CD4-positive, alpha-beta T cell treated with Interleukin-21 for 1 hour (primary cell): ENCODE measurements around the gene GOLGA6L2.
"Not testable (repeated sequence)": the region's sequence is repeated elsewhere in the genome, so short reads cannot be mapped to it uniquely, and the experiment has no call there.

Source experiments
- DNase-seq: peaks from one replicate; pipeline ENCODE4 v3.0.0-alpha.2; 2020

Gene GOLGA6L2, protein sequence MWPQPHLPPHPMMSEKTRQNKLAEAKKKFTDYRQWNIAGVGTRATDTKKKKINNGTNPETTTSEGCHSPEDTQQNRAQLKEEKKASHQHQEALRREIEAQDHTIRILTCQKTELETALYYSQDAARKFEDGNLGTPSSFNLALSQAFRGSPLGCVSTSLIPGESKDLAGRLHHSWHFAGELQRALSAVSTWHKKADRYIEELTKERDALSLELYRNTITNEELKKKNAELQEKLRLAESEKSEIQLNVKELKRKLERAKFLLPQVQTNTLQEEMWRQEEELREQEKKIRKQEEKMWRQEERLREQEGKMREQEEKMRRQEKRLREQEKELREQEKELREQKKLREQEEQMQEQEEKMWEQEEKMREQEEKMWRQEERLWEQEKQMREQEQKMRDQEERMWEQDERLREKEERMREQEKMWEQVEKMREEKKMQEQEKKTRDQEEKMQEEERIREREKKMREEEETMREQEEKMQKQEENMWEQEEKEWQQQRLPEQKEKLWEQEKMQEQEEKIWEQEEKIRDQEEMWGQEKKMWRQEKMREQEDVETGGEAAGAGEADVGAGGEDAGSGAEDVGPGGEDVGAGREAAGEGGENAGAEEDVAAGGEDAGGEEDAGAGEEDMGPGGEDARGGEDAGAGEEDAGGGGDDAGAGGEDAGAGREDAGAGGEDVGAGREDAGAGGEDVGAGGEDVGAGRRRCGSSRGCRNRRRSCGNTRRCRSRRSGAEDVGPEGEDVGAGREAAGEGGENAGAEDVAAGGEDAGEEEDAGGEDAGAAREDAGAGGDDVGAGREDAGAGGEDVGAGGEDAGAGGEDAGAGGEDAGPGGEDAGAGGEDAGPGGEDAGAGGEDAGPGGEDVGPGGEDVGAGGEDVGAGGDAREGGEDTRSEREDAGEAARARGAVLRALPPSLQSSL

DNA sequence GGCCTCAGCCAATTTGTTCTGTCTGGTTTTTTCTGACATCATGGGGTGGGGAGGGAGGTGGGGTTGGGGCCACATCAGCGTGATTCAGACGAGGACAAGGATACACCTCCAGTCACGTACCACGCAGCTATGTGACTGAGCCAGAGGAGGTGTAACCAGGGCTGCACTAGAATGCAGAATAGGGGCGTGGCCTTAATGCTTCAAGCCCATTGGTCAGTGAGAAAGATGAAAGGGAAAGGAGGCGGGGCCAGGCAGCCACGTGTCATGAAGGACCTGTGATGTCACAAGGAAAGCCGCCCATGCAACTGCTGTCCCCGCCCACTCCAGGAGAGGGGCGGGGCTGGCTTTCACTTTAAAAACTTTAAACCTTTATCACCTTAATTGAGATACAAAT lies at the start of gene GOLGA6L2:
Gene GOLGA6L2 (minus strand): TSS at position 137 of the 394 bp plus-strand sequence. CDS start 62 bp downstream, at position 75.
- DNase-seq = no peak

GRCh38 chr15:23484870-23485269 lies 37.8 kb upstream of the GOLGA6L2 start:
- DNase-seq = no peak

GRCh38 chr15:23483821-23484299 lies 36.8 kb upstream of the GOLGA6L2 start:
- no peak for DNase-seq

GRCh38 chr15:23482764-23483489 lies 35.9 kb upstream of the GOLGA6L2 start:
- DNase-seq = no peak

DNA sequence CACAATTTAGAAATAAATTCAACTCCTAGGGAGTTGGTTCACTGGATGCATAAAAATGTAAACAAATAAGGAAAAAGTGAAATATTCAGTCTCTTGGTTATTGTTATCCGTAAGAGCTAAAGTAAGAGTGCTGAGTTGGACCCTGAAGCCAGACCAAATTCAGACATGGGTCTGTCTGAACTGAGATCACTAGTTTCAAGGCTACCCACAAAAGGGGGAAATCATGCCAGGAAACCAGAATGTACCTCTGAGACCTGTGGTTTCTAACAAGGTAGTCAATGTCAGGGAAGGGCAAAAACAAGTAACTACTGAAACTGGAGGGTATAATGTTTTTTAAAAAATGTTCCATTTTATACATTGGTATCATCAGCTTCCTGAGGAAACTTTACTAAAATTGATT lies 35.2 kb upstream of the GOLGA6L2 start:
- no peak for DNase-seq

GRCh38 chr15:23477920-23478319 lies 30.9 kb upstream of the GOLGA6L2 start:
- DNase-seq = no peak

GRCh38 chr15:23472678-23473077 lies 25.6 kb upstream of the GOLGA6L2 start:
- DNase-seq = no peak

- no peak for DNase-seq
Observed at GRCh38 chr15:23472033-23472432, 25.0 kb upstream of the GOLGA6L2 start.

DNA sequence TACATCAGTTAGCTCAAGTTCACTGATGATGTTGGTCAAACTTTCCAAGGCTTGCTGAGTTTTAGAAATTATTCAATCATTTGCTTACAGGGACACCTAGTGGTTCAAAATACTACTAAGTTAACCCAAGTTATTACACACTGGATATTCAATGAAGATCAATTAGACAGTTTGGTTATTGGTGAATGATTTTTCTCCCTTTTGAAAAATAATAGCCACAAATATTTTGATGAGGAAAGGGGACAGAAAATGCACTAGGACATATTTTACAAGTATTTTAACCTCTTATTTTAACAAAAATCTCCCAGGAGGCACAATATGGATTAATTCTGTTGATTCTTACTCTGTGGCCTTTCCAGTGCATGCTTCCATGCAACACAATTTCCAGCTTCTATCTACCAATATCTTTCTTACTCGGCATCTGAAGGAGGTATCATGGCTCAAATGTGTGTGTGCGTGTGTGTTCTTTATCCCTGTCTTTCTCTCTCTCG lies 20.1 kb upstream of the GOLGA6L2 start:
- DNase-seq = no peak

DNA sequence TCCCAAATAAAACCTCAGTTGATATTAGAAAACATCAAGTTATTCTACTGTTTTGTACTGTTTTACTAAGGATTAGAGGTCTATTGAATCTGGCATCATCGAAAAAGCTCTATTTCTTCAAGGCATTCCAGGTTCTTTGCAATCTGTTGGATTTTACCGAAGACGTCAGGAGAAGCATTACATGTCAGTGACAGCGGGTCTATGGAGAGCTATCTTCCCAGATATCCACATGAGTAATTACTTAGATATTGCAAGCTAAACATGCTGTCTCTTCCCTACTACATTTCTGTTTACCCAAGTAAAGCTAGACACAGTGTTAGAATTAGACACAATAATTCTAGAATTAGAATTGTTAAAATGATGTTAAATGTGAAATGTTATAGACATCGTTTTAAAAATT lies 10.8 kb upstream of the GOLGA6L2 start:
- no peak for DNase-seq

DNA sequence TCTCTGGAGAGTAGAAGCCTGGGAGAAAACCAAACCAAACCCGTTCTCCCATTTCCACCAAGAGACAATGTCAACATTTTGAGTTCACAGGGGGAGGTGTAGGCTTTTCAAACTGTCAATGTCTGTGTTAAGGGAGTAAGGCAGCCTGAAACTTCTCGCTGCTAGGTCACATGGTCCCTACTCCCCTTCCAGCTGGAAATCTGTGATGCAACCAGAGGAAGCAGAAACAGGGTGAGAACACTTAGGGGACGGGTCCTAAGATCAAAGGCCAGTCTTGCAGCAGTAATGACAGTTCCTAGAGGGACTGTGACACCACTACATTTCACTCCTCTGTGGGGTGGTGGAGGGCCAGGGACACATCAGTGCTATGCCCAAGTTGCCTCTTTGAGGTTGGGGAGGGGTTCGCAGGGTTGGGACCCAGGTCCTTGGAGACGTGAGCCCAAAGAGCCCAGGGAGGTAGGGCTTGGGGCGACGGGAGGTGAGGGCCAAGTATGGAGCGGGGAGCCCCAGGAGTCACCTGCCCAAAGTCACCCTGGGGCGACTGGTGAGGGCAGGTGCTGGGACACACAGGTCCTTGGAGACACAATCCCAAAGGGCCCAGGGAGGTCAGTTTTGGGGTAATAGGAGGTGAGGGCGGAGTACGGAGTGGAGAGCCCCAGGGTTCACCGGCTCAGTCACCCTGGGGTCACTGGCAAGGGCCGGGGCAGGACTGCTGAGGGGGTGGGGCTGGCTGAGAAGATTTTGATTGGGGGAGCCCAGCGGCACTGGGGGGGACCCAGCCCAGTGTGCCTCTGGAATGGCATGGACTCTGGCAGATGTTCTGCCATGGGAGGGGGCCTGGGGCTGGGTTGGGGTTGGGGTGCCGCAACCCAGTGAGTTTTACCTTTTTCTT lies 582 bp downstream of the GOLGA6L2 start:
- no peak for DNase-seq

DNA sequence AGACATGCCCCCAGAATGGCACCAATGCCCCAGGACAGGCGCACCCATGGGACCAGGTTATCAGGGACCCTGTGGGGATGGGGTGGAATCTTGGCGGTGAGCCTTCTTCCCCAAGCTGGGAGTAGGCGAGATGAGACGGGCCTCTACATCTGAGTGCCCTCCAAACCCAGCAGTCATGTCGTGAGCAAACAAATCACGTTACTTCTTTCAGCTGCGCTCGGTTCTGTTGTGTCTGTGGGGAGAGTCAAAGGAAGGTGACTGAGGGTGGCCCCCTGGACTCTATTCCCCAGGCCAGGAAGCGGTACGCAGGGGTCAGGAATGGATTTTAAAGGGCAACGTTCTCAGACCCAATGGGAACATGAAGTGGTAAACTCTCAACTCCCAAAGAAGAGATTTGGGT lies 2.8 kb downstream of the GOLGA6L2 start:
- DNase-seq = no peak

DNA sequence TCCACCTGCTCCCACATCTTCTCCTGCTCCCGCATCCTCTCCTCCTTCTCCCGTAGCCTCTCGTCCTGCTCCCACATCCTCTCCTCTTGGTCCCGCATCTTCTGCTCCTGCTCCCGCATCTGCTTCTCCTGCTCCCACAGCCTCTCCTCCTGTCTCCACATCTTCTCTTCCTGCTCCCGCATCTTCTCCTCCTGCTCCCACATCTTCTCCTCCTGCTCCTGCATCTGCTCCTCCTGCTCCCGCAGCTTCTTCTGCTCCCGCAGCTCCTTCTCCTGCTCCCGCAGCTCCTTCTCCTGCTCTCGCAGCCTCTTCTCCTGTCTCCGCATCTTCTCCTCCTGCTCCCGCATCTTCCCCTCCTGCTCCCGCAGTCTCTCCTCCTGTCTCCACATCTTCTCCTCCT lies 5.8 kb downstream of the GOLGA6L2 start:
- no peak for DNase-seq

- no peak for DNase-seq
Observed at GRCh38 chr15:23440596-23440995, 6.4 kb downstream of the GOLGA6L2 start.

DNA sequence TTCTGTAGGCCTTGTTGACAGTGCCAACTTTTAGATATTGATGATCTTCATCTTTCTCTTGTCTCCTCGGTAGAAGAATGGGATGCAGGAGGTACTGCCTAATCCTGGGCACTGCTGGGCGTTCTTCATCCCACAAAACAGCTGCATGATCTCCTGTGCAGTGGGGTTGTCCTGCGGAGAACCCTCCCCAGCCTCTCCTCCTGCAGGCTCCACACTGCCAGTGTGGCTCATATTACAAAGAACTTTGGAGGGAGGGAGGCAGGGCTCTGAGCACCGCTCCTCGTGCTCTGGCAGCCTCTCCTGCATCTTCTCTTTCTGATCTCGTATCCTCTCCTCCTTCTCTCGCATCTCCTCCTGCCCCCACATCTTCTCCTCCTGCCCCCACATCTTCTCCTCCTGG lies 7.5 kb downstream of the GOLGA6L2 start:
- DNase-seq = no peak

DNA sequence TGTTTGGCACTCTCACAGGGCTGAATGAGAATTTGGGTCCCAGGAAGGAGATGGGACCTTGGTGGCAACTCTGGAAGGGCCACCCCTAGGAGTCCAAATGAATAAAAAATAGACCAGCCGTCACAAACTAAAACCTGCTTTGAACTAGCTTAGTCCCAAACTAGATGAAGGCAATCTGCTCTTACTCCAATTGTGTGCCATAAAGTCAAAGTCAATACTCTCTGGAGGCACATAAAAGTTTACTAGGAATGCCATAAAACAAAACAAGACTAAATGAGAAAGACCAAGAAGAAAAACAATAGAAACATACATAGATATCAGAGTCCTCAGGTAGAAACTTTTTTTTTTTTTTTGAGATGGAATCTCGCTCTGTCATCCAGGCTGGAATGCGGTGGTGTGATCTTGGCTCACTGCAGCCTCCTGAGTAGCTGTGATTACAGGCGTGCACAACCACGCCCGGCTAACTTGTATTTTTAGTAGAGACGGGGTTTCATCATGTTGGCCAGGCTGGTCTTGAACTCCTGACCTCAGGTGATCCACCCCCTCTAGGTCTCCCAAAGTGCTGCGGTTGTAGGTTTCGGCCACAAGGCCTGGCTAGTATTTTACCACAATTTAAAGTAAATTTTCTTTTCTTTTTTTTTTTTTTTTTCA lies 8.1 kb downstream of the GOLGA6L2 start:
- no peak for DNase-seq

DNA sequence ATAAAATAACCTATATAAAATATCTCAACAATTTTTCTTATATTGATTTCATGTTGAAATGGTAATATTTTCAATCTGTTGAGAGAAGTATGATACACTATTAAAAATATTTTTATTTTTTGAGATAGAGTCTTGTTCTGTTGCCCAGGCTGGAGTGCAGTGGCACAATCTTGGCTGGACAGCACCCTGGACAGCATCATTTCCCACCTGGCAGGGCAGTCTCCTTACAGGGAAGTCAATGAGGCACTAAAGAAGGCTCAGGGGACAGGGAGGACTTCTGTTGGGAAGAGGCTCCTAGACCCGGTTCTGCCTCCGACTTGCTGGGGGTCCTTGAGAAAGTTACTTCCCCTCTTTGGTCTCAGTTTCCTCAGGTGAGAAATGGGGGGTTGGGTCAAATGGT lies 9.4 kb downstream of the GOLGA6L2 start:
- no peak for DNase-seq

GRCh38 chr15:23437146-23437545 lies 9.9 kb downstream of the GOLGA6L2 start:
- no peak for DNase-seq

DNA sequence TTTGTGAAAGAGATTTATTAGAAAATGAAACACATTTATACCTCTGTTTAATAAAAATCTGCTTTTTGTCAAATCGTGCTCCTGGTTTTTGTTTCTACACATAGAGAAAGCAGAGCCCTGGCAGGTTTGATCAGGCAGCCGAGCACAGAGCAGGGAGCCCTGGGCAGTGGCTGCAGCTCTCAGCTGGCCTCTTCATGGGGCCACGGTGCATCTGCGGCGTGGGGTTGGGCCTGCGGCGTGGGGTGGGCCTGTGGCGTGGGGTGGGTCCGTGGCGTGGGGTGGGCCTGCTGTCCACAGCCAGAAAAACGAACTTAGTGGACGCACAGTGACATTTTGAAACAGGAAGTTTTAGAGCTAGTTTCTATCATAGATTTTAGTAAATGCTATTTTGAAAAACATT lies 10.6 kb downstream of the GOLGA6L2 start:
- no peak for DNase-seq

DNA sequence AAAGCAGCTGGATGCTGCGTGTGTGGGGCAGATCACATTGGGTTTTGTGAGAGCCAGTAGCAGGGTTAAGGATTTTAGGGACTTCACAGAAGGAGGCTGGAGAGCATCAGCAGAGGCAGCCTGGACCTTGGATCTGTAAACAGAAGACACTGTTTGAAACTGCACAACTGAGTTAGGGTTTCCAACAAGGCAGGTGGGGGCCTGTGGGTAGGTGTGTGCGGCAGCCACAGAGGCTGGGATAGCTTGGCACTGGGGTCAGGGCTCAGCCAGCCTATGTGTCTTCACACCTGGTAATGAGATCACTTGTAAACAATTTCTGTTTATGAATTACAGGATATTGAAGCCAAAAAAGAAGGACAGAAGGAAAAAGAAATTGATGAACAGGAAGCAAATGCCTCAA lies 12.3 kb downstream of the GOLGA6L2 start:
- not testable (repeated sequence) for DNase-seq

DNA sequence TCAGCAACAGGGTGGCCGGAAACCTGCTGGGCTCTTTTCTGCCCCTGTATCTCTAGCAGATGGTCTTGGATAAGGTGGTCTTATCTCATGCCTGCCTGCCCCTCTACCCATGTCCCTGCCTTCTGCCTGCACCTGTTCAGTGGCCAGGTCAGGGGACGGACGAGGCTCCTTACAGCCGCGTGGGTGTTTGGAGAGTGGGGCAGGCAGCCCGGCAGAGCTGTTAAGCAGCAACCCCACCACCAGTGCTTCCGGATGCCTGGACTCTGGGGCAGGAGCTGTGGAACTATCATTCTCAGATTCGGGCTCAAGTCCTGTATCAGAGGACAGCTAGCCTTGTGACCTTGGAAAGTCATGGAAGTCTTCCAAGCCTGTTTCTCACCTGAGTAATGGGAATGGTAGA lies 21.7 kb downstream of the GOLGA6L2 start:
- DNase-seq = not testable (repeated sequence)
